Brain microvascular endothelial cell (primary cell): ENCODE results near the gene DENND6B.
"Not testable (repeated sequence)": the region's sequence is repeated elsewhere in the genome, so short reads cannot be mapped to it uniquely, and the experiment has no call there.

Experiments used
- DNase-seq: peaks from one replicate; pipeline ENCODE4 v3.0.0-alpha.2; 2020
- H3K27ac ChIP-seq: fragments of 250-450 bp; sonication (Bioruptor Pico); 2 replicates; pipeline ENCODE4 v1.5.1; 2020; ENCODE audit warnings: mild to moderate bottlenecking, moderate library complexity
- H3K27me3 ChIP-seq: fragments of 250-450 bp; sonication (Bioruptor Pico); replicated peaks from 2 replicates; pipeline ENCODE4 v1.5.1; 2020; ENCODE audit warnings: mild to moderate bottlenecking
- H3K36me3 ChIP-seq: fragments of 250-450 bp; sonication (Bioruptor Pico); replicated peaks from 2 replicates; pipeline ENCODE4 v1.5.1; 2020; ENCODE audit warnings: mild to moderate bottlenecking
- H3K4me3 ChIP-seq: 2 replicates; pipeline ENCODE4 v1.5.1; 2011; ENCODE audit warnings: low read depth, mild to moderate bottlenecking, control low read depth, low read length, moderate library complexity
- in situ Hi-C: cut with HindIII; loops from 2 replicates; pipeline ENCODE4 v1.10.0; 2017; ENCODE audit warnings: low sequenced_read_pairs, low pct_ligation_motif_present
- TF ChIP-seq, protein P1 (sequence below): IDR thresholded peaks from 2 replicates; pipeline ENCODE4 v1.5.1; 2011; ENCODE audit warnings: low read depth, mild to moderate bottlenecking, moderate library complexity, low read length, control low read depth, inconsistent platforms; ENCODE audit errors: missing control alignments

DENND6B gene

DNA sequence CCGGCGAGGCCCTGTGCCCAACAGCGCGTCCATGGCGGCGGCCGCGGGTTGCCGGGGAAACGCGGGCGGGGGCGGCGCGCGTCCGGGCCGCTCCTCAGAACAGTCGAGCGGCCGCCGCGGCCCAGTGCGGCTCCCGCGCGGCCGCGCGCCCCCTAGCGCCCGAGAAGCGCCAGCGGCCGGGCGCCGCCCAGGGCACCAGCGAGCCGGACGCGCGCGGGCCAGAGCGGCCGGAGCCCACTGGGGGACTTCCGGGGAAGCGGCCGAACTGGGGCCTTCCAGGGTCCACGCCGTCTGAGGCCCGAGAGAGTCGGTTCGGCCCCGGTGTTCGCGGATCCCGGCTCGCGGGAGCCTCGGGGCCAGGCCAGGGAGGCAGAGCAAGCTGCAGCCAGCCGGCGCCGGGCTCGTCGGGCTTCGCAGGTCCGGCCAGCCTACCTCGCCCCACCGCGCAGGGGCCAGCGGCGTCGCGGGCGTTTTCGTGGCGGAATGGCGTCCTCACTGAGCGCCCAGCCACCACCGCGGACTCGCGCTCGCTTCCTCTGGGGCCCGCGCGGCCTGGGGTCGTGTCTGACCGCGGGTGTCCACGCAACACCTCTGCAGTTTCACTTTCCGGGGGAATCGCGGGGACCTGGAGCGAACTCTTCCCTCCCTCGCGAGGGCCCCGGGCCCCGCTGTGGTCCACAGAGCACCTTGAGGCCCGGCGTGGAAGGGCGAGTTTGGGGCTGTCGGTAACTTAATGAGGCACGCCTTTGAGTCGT lies at the start of gene DENND6B:
TSS of gene DENND6B (minus strand) at position 57 of the 755 bp plus-strand sequence. CDS start at position 33, 24 bp downstream.
- TF ChIP-seq, protein P1, sequence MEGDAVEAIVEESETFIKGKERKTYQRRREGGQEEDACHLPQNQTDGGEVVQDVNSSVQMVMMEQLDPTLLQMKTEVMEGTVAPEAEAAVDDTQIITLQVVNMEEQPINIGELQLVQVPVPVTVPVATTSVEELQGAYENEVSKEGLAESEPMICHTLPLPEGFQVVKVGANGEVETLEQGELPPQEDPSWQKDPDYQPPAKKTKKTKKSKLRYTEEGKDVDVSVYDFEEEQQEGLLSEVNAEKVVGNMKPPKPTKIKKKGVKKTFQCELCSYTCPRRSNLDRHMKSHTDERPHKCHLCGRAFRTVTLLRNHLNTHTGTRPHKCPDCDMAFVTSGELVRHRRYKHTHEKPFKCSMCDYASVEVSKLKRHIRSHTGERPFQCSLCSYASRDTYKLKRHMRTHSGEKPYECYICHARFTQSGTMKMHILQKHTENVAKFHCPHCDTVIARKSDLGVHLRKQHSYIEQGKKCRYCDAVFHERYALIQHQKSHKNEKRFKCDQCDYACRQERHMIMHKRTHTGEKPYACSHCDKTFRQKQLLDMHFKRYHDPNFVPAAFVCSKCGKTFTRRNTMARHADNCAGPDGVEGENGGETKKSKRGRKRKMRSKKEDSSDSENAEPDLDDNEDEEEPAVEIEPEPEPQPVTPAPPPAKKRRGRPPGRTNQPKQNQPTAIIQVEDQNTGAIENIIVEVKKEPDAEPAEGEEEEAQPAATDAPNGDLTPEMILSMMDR = peak; percentile 14
- Histone ChIP-seq H3K4me3 (peak within 1 kb of the TSS; percentile 60), H3K27me3 (no peaks in the 10 kb centered on the region), H3K36me3 (no peaks in the 10 kb centered on the region), H3K27ac (peak within 1 kb of the TSS; percentile 84)
- peak; percentile 32 for DNase-seq
- in situ Hi-C loops = no loop called here

DNA sequence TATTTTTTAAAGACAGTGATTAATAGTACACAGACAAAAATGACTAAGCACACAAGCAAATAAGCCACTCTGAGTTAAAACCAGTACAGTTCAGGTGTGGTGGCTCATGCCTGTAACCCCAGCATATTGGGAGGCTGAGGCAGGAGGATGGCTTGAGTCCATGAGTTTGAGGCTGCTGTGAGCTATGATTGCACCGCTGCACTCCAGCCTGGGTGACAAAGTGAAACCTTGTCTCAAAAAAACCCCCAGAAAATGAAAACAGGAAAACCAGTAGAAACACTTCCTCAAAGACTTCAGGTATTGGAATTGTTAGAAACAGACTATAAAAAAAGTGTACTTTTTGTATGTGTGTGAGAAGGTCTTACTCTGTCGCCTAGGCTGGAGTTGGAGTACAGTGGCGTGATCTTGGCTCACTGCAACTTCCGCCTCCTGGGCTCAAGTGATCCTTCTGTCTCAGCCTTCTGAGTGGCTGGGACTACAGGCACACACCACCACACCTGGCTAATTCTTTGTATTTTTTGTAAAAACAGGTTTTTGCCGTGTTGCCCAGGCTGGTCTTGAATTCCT lies 49.4 kb upstream of the DENND6B start:
- in situ Hi-C loops = no loop called here
- H3K36me3 ChIP-seq = peaks cover 34% of the 10 kb centered on the region
- no peak overlapping the region for H3K27ac ChIP-seq
- H3K4me3 ChIP-seq = no peak overlapping the region
- TF ChIP-seq, protein P1 = no peak
- DNase-seq = no peak
- H3K27me3 ChIP-seq = no peaks in the 10 kb centered on the region

DNA sequence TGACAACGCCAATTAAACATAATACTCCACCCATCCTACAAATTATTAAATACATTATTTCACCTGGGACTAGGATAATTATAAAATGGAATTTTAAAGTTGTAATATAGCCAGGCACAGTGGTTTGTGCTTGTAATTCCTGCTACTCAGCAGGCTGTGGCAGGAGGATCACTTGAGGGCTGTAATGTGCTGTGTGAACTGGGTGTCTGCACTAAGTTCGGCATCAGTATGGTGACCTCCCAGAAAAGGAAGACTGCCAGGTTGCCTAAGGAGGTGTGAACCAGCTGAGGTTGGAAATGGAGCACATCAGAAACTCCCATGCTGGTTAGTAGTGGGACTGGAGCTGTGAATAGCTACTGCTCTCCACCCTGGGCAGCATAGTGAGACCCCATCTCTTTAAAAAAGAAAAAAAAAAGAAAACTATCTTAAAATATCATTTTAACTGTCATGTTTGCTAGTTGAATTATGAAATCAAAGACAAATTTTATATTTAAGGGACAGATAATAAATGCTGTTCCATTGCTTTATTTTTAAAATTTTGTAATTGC lies 44.4 kb upstream of the DENND6B start:
- peaks cover 22% of the 10 kb centered on the region for H3K36me3 ChIP-seq
- in situ Hi-C loops = no loop called here

DNA sequence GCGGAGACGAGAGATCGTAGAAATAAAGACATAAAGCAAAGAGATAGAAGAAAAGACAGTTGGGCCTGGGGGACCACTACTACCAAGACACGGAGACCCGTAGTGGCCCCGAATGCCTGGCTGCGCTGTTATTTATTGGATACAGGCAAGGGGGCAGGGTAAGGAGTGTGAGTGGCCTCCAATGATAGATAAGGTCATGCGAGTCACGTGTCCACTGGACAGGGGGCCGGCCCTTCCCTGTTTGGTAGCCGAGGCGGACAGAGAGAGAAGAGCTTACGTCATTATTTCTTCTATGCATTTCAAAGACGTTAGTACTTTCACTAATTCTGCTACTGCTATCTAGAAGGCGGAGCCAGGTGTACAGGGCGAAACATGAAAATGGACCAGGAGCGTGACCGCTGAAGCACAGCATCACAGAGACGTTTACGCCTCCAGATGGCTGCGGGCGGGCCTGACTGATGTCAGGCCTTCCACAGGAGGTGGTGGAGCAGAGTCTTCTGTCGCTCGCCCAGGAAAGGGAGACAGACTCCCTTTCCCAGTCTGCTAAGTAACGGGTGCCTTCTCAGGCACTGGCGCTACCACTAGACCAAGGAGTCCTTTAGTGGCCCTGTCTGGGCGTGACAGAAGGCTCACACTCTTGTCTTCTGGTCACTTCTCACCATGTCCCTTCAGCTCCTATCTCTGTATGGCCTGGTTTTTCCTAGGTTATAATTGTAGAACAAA lies 41.1 kb upstream of the DENND6B start:
- TF ChIP-seq, protein P1 = no peak
- DNase-seq = no peak
- no peak overlapping the region for H3K4me3 ChIP-seq
- H3K27me3 ChIP-seq = no peaks in the 10 kb centered on the region
- in situ Hi-C loops = no loop called here
- H3K27ac ChIP-seq = no peak overlapping the region
- peaks cover 9% of the 10 kb centered on the region for H3K36me3 ChIP-seq

More for the DNA sequence above, 44.4 kb upstream of the DENND6B start:
- Histone ChIP-seq H3K4me3 (no peak overlapping the region), H3K27me3 (no peaks in the 10 kb centered on the region), H3K27ac (no peak overlapping the region)
- TF ChIP-seq, protein P1 = no peak
- DNase-seq = no peak

GRCh38 chr22:50363803-50364194 lies 37.0 kb upstream of the DENND6B start:
- H3K27ac ChIP-seq, DNase-seq, H3K36me3 ChIP-seq, H3K4me3 ChIP-seq, H3K27me3 ChIP-seq, in situ Hi-C loops: not testable (repeated sequence)

DNA sequence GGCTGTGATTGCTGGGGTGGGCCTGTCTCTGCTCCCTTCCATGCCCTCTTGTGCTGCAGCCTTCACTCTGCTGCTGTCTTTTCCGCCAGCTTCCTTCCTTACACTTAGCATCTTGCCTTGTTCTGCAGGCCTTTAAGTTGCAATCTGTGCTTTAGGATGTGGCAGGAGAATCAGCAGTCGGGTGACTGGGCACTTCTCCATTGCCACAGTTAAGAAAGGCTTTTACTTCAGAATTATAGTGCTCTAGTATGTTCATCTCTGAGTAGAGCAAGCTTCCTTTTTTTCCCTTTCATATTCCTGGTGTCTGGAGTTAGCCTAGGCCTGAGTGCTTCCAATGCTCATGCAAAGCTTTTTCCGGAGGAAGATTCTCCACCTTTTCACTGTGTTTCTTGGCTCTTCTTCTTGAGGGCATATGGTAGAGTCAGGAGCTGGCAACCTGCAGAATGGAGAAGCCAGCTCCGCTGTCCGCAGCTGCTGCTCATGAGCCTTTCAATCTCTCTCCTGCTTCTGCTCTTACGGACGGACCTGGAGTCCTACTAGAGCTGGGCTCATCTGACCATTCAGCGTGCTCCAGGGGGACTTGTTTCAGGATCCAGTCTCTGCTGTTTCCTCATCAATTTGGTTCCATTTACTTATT lies 36.5 kb upstream of the DENND6B start:
- H3K4me3 ChIP-seq = no peak overlapping the region
- H3K36me3 ChIP-seq = peaks cover 2% of the 10 kb centered on the region
- no peak overlapping the region for H3K27ac ChIP-seq
- in situ Hi-C loops = no loop called here
- TF ChIP-seq, protein P1 = no peak
- H3K27me3 ChIP-seq = no peaks in the 10 kb centered on the region
- DNase-seq = no peak
